ENCODE results near the gene ZNF112.
"Not testable (repeated sequence)": the region's sequence is repeated elsewhere in the genome, so short reads cannot be mapped to it uniquely, and the experiment has no call there.

The ZNF112 gene

GRCh38 chr19:44356383-44357111, at the start of gene ZNF112:
ZNF112 (minus strand) TSS chr19:44356680; CDS start chr19:44340539, 16,141 bp downstream.
- peak; percentile 96 for FAIRE-seq

GRCh38 chr19:44401139-44402115, 44.9 kb upstream of the ZNF112 start, which contains the start of gene ZNF285:
ZNF285 (minus strand) TSS chr19:44401608; CDS start chr19:44397213, 4,395 bp downstream.
- peak; percentile 68 for FAIRE-seq

GRCh38 chr19:44389268-44389667, 32.8 kb upstream of the ZNF112 start:
- not testable (repeated sequence) for FAIRE-seq

- no peak for FAIRE-seq
Measured at GRCh38 chr19:44374789-44375188, 18.3 kb upstream of the ZNF112 start.

- FAIRE-seq: no peak
Measured at GRCh38 chr19:44371815-44372480, 15.5 kb upstream of the ZNF112 start.

- FAIRE-seq: no peak
Measured at GRCh38 chr19:44367024-44367423, 10.5 kb upstream of the ZNF112 start.

- FAIRE-seq: no peak
Measured at GRCh38 chr19:44346556-44346955, 9.9 kb downstream of the ZNF112 start.

GRCh38 chr19:44345959-44346358, 10.5 kb downstream of the ZNF112 start:
- no peak for FAIRE-seq

GRCh38 chr19:44344255-44344654, 12.2 kb downstream of the ZNF112 start:
- FAIRE-seq: no peak

- no peak for FAIRE-seq
Measured at GRCh38 chr19:44341794-44342193, 14.7 kb downstream of the ZNF112 start.

GRCh38 chr19:44334639-44335038, 21.8 kb downstream of the ZNF112 start:
- not testable (repeated sequence) for FAIRE-seq

- no peak for FAIRE-seq
Measured at GRCh38 chr19:44332145-44332544, 24.3 kb downstream of the ZNF112 start.

- FAIRE-seq: no peak
Measured at GRCh38 chr19:44315883-44316282, 40.6 kb downstream of the ZNF112 start.

GRCh38 chr19:44313231-44313630, 43.2 kb downstream of the ZNF112 start:
- FAIRE-seq: no peak

- FAIRE-seq: no peak
Measured at GRCh38 chr19:44308011-44308410, 48.5 kb downstream of the ZNF112 start.

- no peak for FAIRE-seq
Measured at GRCh38 chr19:44306283-44306682, 50.2 kb downstream of the ZNF112 start.

- FAIRE-seq: no peak
Measured at GRCh38 chr19:44305457-44305856, 51.0 kb downstream of the ZNF112 start.

- FAIRE-seq: peak; percentile 89
Measured at GRCh38 chr19:44304659-44305193, 51.8 kb downstream of the ZNF112 start, which contains the start of gene ZNF235. ZNF235 (minus strand) TSS chr19:44305025; CDS start chr19:44303404, 1,621 bp downstream.

- FAIRE-seq: no peak
Measured at GRCh38 chr19:44303976-44304568, 52.4 kb downstream of the ZNF112 start.

GRCh38 chr19:44303320-44303719, 53.2 kb downstream of the ZNF112 start:
- FAIRE-seq: no peak

- no peak for FAIRE-seq
Measured at GRCh38 chr19:44284968-44285367, 71.5 kb downstream of the ZNF112 start.

GRCh38 chr19:44282846-44283245, 73.6 kb downstream of the ZNF112 start:
- FAIRE-seq: no peak
